Ovary (tissue), 3 donors: ENCODE results near the gene CYP27B1.

Experiments used
- EP300 ChIP-seq: sonication (generic); formaldehyde crosslinking; IDR thresholded peaks from one replicate; pipeline ENCODE4 v1.6.1; 2017; ENCODE audit warnings: antibody characterized with exemption
- TF ChIP-seq, protein P1 (sequence below), 3 donors: fragments of 450-650 bp in 2 of 3; fragments of 200-600 bp in 1 of 3; IDR thresholded peaks; one replicate each; pipeline versions ENCODE4 v1.5.1 to v1.8.0; 2016 to 2022; ENCODE audit warnings: antibody characterized with exemption in 3 of 3, mild to moderate bottlenecking in 1 of 3
- donor health status: DM: no; HTN: no; CAD: no.

DNA sequence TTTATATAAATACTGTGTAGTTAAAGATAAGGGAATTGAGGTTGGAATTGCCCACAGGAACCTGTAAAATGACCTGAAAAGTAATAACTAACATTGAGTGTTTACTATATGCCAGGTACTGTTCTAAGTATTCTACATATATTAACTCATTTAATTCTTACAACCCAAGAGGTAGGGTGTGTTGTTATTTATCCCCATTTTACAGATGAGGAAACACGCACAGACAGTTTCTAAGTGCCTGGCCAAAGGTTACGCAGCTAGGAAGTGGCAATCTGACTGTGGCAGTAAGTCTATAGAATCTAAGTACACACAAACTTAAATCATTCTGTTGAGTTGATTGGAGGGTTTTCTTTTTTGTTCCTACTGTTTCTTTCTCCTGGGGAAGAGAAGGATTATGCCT is 23.1 kb downstream of the CYP27B1 start:
- TF ChIP-seq, protein P1, sequence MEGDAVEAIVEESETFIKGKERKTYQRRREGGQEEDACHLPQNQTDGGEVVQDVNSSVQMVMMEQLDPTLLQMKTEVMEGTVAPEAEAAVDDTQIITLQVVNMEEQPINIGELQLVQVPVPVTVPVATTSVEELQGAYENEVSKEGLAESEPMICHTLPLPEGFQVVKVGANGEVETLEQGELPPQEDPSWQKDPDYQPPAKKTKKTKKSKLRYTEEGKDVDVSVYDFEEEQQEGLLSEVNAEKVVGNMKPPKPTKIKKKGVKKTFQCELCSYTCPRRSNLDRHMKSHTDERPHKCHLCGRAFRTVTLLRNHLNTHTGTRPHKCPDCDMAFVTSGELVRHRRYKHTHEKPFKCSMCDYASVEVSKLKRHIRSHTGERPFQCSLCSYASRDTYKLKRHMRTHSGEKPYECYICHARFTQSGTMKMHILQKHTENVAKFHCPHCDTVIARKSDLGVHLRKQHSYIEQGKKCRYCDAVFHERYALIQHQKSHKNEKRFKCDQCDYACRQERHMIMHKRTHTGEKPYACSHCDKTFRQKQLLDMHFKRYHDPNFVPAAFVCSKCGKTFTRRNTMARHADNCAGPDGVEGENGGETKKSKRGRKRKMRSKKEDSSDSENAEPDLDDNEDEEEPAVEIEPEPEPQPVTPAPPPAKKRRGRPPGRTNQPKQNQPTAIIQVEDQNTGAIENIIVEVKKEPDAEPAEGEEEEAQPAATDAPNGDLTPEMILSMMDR (IDR thresholded peaks at IDR 0.05): no peak
- TF ChIP-seq EP300: no peak
